ENCODE measurements around the gene CXCL8.

The CXCL8 gene

GRCh38 chr4:73730867-73731266, 9.5 kb upstream of the CXCL8 start:
- H3K27me3 ChIP-seq (ENCODE audit: insufficient read depth, low read length), result no peaks in the 10 kb centered on the region
- no peak overlapping the region for H3K4me3 ChIP-seq (ENCODE audit: low read length)
- peaks cover 4% of the 10 kb centered on the region; the same call in 1 of the 2 replicates for H3K4me1 ChIP-seq (ENCODE audit: insufficient read depth, low read length)
- H3K9me3 ChIP-seq (ENCODE audit: insufficient read depth, low read depth, low read length), result no peaks in the 10 kb centered on the region
- no peak overlapping the region for H3K9ac ChIP-seq (ENCODE audit: low read depth, low read length)
- no peaks in the 10 kb centered on the region for H3K36me3 ChIP-seq (ENCODE audit: insufficient read depth, low read length)
- 97% methylated on average over 2 of the region's 3 CpGs for WGBS
- no peak overlapping the region for H3K27ac ChIP-seq (ENCODE audit: low read depth, low read length)

DNA sequence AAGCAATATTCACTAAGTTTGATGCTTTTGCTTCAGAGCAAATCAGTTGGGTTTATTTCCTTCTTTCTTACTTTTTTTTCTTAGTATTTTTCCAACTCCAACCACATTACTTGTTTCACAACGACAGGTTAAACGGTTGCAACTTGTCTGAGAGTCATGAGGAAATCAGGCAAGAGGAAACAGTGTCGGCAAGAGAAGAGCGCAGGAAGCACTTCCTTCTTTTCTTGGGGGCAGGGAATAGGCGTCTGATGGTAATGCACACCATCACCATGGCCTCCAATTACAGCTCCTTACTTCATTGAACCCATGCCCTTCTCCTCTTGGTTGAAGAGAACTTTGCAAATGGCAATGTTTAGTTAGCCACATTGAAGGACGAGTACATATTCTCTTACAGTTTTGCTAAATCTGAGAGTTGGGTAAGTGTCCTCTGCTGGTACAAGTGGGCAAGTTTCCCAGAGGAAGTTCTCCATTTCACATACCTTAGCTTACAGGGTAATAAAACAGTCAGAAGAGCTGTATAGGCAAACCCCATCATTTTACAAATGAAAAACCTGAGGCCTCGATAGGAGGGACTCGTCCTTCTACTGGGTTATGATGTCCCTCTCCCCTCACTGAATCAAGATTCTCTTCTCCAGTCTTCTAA, 8.3 kb upstream of the CXCL8 start:
- no peak overlapping the region for H3K27ac ChIP-seq (ENCODE audit: low read depth, low read length)
- WGBS, result 90% methylated on average over 8 of the region's 8 CpGs
- H3K4me1 ChIP-seq (ENCODE audit: insufficient read depth, low read length), result no peaks in the 10 kb centered on the region
- H3K27me3 ChIP-seq (ENCODE audit: insufficient read depth, low read length), result no peaks in the 10 kb centered on the region
- H3K36me3 ChIP-seq (ENCODE audit: insufficient read depth, low read length), result no peaks in the 10 kb centered on the region
- H3K9ac ChIP-seq (ENCODE audit: low read depth, low read length), result no peak overlapping the region
- H3K9me3 ChIP-seq (ENCODE audit: insufficient read depth, low read depth, low read length), result no peaks in the 10 kb centered on the region
- H3K4me3 ChIP-seq (ENCODE audit: low read length), result no peak overlapping the region

DNA sequence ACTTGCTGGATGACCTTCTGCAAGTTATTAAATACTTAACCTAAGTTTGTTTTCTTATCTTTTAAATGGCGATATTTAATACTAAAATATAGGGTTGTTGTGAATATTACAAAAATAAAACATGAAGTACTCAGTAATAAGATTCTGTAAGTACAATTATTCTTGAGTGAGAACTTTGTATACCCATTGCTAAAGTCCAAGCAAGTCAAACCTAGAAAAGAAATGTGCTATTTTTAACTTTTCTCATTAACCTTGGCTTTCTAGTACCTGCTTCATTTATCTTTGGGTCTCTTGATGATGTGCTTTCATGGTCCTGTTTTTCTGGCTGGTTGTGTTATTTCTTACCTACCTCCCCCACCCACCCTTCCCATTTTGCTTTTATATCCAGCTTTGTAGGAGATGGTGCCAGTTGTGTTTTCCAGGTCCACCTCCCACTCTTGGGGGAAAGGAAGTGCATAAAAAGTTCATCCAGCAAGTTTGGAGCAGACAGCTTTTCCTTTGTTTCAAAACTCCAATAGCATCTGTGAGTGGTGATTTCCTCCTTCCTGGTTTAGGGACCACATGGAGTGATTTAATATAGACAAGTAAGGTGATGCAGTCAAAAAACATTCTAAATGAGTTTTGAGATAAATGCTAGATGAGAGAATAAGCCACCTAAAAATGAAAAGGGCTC, 7.5 kb upstream of the CXCL8 start:
- Histone ChIP-seq H3K4me3 (ENCODE audit: low read length) (no peak overlapping the region), H3K4me1 (ENCODE audit: insufficient read depth, low read length) (no peaks in the 10 kb centered on the region), H3K27ac (ENCODE audit: low read depth, low read length) (no peak overlapping the region), H3K36me3 (ENCODE audit: insufficient read depth, low read length) (no peaks in the 10 kb centered on the region), H3K9ac (ENCODE audit: low read depth, low read length) (no peak overlapping the region), H3K27me3 (ENCODE audit: insufficient read depth, low read length) (no peaks in the 10 kb centered on the region), H3K9me3 (ENCODE audit: insufficient read depth, low read depth, low read length) (no peaks in the 10 kb centered on the region)
- no CpG with 5 or more reads among the region's 1 CpG for WGBS

GRCh38 chr4:73734530-73735001, 5.8 kb upstream of the CXCL8 start:
- H3K4me3 ChIP-seq (ENCODE audit: low read length), result no peak overlapping the region
- no peaks in the 10 kb centered on the region for H3K36me3 ChIP-seq (ENCODE audit: insufficient read depth, low read length)
- H3K27me3 ChIP-seq (ENCODE audit: insufficient read depth, low read length), result no peaks in the 10 kb centered on the region
- H3K9ac ChIP-seq (ENCODE audit: low read depth, low read length), result no peak overlapping the region
- no peaks in the 10 kb centered on the region for H3K9me3 ChIP-seq (ENCODE audit: insufficient read depth, low read depth, low read length)
- no peak overlapping the region for H3K27ac ChIP-seq (ENCODE audit: low read depth, low read length)
- H3K4me1 ChIP-seq (ENCODE audit: insufficient read depth, low read length), result no peaks in the 10 kb centered on the region
- 96% methylated on average over 2 of the region's 2 CpGs for WGBS

GRCh38 chr4:73735231-73735630, 5.1 kb upstream of the CXCL8 start:
- Histone ChIP-seq H3K27me3 (ENCODE audit: insufficient read depth, low read length) (no peaks in the 10 kb centered on the region), H3K9me3 (ENCODE audit: insufficient read depth, low read depth, low read length) (no peaks in the 10 kb centered on the region), H3K4me1 (ENCODE audit: insufficient read depth, low read length) (no peaks in the 10 kb centered on the region), H3K9ac (ENCODE audit: low read depth, low read length) (no peak overlapping the region), H3K36me3 (ENCODE audit: insufficient read depth, low read length) (no peaks in the 10 kb centered on the region), H3K4me3 (ENCODE audit: low read length) (no peak overlapping the region), H3K27ac (ENCODE audit: low read depth, low read length) (no peak overlapping the region)
- 100% methylated on average over 2 of the region's 3 CpGs for WGBS

GRCh38 chr4:73741031-73741749, 821 bp downstream of the CXCL8 start:
- Histone ChIP-seq H3K9ac (ENCODE audit: low read depth, low read length) (no peak overlapping the region), H3K27me3 (ENCODE audit: insufficient read depth, low read length) (no peaks in the 10 kb centered on the region), H3K27ac (ENCODE audit: low read depth, low read length) (no peak overlapping the region), H3K4me1 (ENCODE audit: insufficient read depth, low read length) (no peaks in the 10 kb centered on the region), H3K4me3 (ENCODE audit: low read length) (no peak overlapping the region), H3K36me3 (ENCODE audit: insufficient read depth, low read length) (no peaks in the 10 kb centered on the region), H3K9me3 (ENCODE audit: insufficient read depth, low read depth, low read length) (no peaks in the 10 kb centered on the region)
- 60% methylated on average over 1 of the region's 2 CpGs for WGBS

- 83% methylated on average over 1 of the region's 1 CpG for WGBS
- Histone ChIP-seq H3K4me1 (ENCODE audit: insufficient read depth, low read length) (no peaks in the 10 kb centered on the region), H3K9me3 (ENCODE audit: insufficient read depth, low read depth, low read length) (no peaks in the 10 kb centered on the region), H3K4me3 (ENCODE audit: low read length) (no peak overlapping the region), H3K9ac (ENCODE audit: low read depth, low read length) (no peak overlapping the region), H3K27me3 (ENCODE audit: insufficient read depth, low read length) (no peaks in the 10 kb centered on the region), H3K27ac (ENCODE audit: low read depth, low read length) (no peak overlapping the region), H3K36me3 (ENCODE audit: insufficient read depth, low read length) (no peaks in the 10 kb centered on the region)
Measured at GRCh38 chr4:73741750-73742489, 1.6 kb downstream of the CXCL8 start.

GRCh38 chr4:73742490-73743160, 2.3 kb downstream of the CXCL8 start:
- Histone ChIP-seq H3K9ac (ENCODE audit: low read depth, low read length) (no peak overlapping the region), H3K36me3 (ENCODE audit: insufficient read depth, low read length) (no peaks in the 10 kb centered on the region), H3K9me3 (ENCODE audit: insufficient read depth, low read depth, low read length) (no peaks in the 10 kb centered on the region), H3K27ac (ENCODE audit: low read depth, low read length) (no peak overlapping the region), H3K27me3 (ENCODE audit: insufficient read depth, low read length) (no peaks in the 10 kb centered on the region), H3K4me1 (ENCODE audit: insufficient read depth, low read length) (no peaks in the 10 kb centered on the region), H3K4me3 (ENCODE audit: low read length) (no peak overlapping the region)
- 90% methylated on average over 2 of the region's 2 CpGs for WGBS

DNA sequence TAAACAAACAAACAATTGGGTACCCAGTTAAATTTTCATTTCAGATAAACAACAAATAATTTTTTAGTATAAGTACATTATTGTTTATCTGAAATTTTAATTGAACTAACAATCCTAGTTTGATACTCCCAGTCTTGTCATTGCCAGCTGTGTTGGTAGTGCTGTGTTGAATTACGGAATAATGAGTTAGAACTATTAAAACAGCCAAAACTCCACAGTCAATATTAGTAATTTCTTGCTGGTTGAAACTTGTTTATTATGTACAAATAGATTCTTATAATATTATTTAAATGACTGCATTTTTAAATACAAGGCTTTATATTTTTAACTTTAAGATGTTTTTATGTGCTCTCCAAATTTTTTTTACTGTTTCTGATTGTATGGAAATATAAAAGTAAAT, 2.9 kb downstream of the CXCL8 start:
- Histone ChIP-seq H3K36me3 (ENCODE audit: insufficient read depth, low read length) (no peaks in the 10 kb centered on the region), H3K9me3 (ENCODE audit: insufficient read depth, low read depth, low read length) (no peaks in the 10 kb centered on the region), H3K27ac (ENCODE audit: low read depth, low read length) (no peak overlapping the region), H3K4me3 (ENCODE audit: low read length) (no peak overlapping the region), H3K9ac (ENCODE audit: low read depth, low read length) (no peak overlapping the region), H3K4me1 (ENCODE audit: insufficient read depth, low read length) (no peaks in the 10 kb centered on the region), H3K27me3 (ENCODE audit: insufficient read depth, low read length) (no peaks in the 10 kb centered on the region)
- no CpG with 5 or more reads among the region's 1 CpG for WGBS

GRCh38 chr4:73743795-73744194, 3.4 kb downstream of the CXCL8 start:
- Histone ChIP-seq H3K9me3 (ENCODE audit: insufficient read depth, low read depth, low read length) (no peaks in the 10 kb centered on the region), H3K9ac (ENCODE audit: low read depth, low read length) (no peak overlapping the region), H3K36me3 (ENCODE audit: insufficient read depth, low read length) (no peaks in the 10 kb centered on the region), H3K27ac (ENCODE audit: low read depth, low read length) (no peak overlapping the region), H3K4me3 (ENCODE audit: low read length) (no peak overlapping the region), H3K27me3 (ENCODE audit: insufficient read depth, low read length) (no peaks in the 10 kb centered on the region), H3K4me1 (ENCODE audit: insufficient read depth, low read length) (no peaks in the 10 kb centered on the region)
- 97% methylated on average over 3 of the region's 3 CpGs for WGBS

Data from HUES64 (cell line).